Measurements from ENCODE around the gene ERAS.
"Not testable (repeated sequence)": the region's sequence is repeated elsewhere in the genome, so short reads cannot be mapped to it uniquely, and the experiment has no call there.

ERAS gene

DNA sequence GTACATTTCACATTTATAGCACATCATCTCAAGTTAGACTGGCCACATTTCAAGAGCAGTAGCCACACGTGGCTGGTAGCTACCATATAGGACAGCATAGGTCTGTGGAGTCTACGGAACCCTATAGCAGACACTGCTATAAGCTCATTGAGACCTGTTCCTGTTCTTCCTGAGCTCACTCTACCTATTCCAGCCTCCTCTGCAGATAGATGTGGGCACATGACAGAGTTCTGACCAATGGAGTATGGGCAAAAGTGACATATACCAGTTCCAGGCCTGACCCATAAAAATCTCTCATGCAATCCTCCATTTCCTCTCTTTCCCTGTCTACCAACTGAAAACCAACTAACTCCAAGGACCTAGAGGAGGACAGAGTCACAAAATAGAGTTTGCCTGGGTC lies 28.0 kb upstream of the ERAS start:
- no peak for DNase-seq

DNA sequence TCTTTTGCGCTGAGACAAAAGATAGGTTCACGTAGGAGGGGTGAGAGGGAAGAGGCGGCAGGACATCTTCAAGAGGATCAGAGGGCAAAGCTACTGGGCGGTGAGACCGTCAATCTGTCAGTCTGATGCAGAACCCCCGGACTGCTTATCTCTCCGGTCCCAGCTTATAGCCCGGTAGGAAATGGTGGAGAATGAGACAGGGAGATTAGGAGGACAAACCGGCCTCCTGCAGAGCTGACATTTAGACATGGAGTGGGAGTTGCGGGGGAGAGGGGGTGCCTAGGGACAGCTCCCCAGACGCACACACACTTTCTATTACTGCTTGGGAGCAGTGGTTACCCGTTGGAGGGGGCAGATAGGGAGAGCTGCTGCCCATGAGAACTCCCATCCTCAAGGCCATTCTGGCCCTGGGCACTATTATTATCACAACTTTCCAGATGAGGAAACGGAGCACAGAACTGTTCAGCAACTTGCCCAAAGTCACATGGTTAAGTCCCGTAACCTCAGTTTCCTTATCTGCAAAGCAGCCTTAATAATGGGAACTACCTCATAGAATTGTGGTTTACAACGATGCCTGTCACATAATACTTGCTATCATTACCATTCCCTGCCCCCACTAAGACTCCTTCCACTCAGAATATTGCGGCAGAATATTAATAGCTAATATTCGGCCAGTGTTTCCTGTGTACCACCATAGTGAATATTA lies 25.6 kb upstream of the ERAS start:
- DNase-seq = no peak

DNA sequence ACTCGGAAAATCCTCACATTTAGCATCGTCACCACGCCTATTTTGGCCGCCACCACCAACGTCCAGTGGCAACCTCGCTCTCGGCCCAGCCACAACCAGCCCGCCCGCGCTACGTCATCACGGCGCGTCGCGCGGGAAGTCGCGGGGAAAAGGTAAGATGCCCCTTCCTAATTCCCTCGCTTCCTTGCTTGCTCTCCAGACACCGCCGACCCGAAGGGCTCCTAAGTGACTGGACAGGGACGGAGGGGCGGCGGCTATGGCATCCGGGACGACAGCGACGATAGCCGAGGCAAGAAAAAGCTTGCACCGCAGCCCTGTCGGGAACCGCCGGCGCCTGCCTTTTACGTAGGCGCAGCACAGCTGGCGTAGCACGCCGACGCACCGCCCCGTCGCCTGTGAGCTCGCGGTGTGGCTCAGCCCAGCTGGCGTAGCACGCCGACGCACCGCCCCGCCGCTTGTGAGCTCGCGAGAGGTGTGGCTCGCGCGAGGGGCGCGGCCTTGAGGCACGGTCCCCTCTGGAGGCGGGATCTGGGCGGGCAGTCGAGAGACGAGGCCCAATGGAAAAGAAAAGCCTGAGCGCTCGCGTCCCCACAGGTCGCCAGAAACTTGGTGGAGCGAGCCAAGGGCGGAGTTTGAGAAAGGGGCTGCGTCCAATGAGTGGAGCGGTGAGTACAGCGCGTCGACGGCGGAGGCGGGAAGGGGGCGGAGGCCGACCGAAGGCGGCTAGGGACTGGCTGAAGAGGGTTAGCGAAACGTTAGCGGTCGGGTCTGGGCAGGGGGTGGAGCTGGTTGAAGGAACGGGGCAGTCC lies 24.8 kb upstream of the ERAS start, which contains the start of gene HDAC6:
Gene HDAC6, plus strand, starts transcription at position 788 of the 809 bp plus-strand sequence. CDS start 626 bp downstream, outside the sequence.
- DNase-seq = peak; percentile 99

DNA sequence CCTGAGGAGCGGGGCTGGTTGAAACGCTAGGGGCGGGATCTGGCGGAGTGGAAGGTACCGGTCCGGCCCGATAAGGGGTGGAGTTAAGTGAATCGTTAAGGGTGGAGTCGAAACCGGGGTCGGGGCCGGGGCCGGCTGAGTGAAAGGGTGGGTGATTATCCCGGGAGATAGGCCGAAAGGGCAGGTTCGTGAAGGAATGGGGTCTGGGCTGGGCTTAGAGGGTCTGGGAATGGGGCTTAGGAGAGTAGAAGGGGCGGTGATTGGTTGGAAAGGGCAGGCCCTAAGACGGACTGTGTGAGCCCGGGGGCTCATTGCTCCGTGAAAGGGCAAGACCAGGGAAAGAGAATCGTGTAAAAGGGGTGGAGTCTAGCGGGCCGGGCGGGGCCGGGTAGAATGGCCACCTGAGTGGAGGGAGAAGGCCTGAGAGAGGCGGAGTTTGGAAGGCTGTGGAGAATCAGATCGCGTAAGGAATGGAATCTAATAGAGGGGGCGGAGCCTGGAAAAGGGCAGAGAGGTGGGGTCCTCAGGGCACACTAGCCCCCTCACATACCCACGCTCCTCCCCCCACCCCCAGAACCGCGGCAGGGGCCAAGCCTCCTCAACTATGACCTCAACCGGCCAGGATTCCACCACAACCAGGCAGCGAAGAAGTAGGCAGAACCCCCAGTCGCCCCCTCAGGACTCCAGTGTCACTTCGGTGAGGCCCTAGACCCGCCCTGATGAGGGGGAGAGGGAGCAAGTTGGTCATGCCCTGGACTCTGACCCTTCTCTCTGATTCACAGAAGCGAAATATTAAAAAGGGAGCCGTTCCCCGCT lies 24.0 kb upstream of the ERAS start:
- peak; percentile 77 for DNase-seq

DNA sequence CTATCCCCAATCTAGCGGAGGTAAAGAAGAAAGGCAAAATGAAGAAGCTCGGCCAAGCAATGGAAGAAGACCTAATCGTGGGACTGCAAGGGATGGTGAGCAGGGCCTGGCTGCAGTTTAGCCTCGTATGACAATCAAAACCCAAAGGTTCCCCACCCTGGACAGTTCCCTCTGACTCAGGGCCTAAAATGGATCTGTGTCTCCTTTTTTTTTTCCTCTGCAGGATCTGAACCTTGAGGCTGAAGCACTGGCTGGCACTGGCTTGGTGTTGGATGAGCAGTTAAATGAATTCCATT lies 23.5 kb upstream of the ERAS start:
- no peak for DNase-seq

DNA sequence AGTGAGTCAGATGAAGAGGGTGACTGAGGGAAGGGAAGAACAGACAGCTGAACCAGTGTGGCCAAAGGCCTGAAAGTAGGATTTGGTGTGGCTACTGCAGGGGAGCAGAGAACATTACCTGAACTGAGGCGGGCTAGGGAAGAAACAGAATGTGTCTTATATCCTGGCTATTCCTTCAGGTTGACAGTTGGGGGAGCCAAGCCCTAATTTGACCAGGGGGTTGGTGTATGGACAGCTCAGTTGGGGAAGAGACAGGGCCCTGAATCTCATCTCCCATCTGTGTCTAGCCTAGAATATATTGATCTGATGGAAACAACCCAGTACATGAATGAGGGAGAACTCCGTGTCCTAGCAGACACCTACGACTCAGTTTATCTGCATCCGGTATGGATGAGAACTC lies 20.2 kb upstream of the ERAS start:
- DNase-seq = no peak

DNA sequence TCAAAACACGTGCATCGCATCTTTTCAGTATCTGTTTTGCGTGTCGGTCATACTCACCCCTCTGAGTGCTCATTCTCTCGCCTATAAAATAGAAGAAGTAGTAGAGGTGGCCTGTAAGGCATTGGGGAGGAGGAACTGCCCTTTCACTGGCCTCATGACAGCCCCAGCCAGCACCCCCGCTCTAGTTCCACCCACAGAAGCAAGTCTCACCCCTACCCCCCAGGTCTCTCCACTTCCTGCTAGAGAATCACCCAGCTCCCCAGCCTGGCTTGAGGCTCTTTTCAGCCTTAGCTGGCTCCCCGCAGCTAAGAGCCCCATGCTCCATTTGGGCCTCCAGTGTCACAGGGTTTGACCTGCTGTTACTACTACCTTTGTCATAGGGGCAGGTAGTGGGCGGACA lies 12.7 kb upstream of the ERAS start:
- DNase-seq = no peak

DNA sequence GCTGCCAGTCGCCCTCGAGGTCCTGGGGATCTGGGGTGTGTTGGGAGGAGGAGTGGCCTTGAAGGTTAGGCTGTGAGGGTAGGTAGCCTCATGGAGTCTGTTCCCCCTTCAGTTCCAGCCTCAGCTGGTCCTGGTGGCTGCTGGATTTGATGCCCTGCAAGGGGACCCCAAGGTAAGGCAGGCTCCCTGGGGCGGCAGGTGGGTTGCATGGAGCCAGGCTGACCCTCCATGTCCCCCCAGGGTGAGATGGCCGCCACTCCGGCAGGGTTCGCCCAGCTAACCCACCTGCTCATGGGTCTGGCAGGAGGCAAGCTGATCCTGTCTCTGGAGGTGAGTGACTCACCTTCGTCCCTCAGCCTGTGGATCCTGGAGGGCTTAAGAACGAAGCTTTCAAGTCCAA lies 11.6 kb upstream of the ERAS start:
- no peak for DNase-seq

DNA sequence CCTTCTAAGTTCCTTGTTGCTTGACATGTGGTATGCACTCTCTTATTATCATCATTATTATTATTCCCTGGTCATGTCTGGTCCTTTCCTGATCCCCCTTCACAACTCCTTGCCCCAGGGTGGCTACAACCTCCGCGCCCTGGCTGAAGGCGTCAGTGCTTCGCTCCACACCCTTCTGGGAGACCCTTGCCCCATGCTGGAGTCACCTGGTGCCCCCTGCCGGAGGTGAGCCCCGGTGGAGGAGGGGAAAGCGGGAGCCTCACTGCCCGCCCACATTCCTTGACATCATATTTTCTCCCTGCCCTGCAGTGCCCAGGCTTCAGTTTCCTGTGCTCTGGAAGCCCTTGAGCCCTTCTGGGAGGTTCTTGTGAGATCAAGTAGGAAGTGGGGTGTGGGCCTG lies 11.0 kb upstream of the ERAS start:
- no peak for DNase-seq

DNA sequence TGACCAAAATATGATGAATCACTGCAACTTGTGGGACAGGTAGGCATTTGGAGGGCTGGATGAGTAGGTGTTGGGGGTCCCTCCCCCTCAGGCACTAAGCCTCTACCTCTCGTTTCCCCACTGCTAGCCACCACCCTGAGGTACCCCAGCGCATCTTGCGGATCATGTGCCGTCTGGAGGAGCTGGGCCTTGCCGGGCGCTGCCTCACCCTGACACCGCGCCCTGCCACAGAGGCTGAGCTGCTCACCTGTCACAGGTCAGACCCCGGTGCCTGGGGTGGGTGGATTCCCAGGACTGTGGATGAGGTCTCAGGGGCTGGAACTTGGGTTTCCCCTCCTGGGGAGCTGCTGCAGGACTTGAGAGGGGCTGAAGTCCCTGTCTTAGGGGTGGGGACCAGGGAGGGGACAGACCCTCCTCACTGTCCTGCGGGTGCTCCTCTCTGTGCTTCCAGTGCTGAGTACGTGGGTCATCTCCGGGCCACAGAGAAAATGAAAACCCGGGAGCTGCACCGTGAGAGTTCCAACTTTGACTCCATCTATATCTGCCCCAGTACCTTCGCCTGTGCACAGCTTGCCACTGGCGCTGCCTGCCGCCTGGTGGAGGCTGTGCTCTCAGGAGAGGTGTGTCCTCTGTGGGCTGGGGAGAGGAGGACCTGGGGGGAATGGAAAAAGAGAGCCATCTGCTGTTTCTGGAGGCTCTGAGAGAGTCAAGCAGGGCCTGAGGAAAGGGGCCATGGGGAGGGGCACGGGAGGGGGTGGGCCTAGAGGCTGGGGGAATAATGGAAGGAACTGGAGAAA lies 10.1 kb upstream of the ERAS start:
- DNase-seq = no peak

DNA sequence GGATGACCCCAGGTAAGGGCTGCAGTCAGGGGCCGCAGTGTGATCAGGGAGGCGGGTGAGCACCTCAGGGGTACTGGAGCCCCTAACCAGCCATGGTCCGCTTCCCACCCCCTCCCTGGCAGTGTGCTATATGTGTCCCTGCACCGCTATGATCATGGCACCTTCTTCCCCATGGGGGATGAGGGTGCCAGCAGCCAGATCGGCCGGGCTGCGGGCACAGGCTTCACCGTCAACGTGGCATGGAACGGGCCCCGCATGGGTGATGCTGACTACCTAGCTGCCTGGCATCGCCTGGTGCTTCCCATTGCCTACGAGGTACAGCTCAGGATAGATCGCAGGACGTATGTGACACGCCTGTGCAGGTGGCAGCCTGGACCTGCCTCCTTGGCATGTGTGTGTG lies 8.2 kb upstream of the ERAS start:
- no peak for DNase-seq

DNA sequence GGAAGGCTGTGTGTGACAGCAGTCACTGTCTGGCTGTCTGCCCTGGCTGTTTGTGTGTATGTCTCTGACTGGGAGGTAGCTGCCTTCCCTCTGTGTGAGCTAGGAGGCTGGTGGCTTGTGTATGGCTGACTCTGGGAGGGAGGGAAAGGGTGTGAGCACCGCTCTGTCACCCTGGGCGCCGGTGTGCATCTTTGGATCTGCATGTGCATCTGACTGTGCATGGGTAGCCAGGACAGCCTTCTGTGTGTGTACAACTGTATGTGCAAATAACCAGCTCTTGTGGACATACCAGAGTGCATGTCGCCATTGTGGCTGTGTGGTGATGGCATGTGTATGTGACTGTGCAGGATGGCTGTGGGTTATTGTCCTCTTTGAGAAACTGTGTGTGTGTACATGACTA lies 7.4 kb upstream of the ERAS start:
- no peak for DNase-seq

DNA sequence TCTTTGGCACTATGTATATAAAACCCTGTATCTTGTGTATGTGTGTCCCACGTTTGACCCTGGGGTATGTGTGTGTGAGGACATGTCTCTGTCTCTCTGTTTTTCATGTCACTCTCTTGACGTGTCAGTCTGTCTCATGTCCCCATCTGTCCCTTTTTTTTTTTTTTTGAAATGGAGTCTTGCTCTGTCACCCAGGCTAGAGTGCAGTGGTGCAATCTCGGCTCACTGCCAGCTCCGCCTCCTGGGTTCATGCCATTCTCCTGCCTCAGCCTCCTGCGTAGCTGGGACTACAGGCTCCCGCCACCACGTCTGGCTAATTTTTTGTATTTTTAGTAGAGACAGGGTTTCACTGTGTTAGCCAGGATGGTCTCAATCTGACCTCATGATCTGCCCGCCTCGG lies 6.9 kb upstream of the ERAS start:
- not testable (repeated sequence) for DNase-seq

DNA sequence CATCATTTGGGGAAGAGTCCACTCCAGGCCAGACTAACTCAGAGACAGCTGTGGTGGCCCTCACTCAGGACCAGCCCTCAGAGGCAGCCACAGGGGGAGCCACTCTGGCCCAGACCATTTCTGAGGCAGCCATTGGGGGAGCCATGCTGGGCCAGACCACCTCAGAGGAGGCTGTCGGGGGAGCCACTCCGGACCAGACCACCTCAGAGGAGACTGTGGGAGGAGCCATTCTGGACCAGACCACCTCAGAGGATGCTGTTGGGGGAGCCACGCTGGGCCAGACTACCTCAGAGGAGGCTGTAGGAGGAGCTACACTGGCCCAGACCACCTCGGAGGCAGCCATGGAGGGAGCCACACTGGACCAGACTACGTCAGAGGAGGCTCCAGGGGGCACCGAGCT lies 3.3 kb upstream of the ERAS start:
- DNase-seq = no peak

DNA sequence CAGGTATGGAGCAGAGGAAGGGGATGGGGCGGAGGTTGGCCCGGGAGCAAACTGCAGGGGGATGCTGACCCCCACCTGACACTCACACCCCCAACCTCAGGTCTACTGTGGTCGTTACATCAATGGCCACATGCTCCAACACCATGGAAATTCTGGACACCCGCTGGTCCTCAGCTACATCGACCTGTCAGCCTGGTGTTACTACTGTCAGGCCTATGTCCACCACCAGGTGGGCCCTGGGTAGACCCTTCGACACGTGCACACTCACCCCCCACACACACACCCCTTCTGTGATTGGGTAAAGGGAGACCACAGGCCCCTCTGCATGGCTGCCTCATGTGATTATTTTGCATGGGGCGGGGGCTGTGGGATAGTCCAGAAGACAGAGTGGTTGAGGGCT lies 2.2 kb upstream of the ERAS start:
- no peak for DNase-seq

DNA sequence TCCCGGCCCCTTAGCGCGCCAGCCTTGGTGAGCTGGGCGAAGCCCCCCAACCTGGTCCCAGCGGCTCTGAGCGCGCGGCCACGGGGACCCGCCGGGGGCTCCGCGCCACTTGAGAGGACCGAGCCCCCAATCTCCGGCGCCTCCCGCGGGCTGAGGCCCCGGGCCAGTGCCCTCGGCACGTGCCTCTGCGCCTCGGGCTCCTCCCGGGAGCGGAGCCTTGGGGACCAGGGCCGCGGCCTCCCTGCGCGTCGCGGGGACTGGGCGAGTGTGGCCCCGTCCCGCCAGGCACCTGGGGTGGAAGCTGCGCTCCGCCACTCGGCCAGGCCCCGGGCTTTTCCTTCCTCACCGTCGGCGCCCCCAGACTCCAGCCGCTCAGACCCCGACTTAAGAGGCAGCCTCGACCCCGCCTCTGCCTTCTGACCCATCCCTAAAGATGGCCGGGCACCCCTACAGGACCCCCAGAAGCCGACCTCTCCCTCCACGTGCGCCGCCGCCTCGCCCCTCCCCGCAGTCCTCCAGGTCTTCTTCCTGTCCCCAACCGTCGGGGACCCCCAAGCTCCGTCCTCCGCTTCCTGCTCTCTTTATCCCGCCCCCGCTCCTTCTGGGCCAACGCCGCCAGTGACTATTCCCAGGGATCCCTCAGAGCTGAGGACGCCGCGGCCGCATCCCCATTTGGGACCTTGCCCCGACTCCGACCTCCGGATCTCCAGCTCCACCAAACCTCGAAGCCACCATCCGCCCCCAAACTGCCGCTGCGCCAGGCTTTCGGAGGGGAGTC lies 752 bp downstream of the ERAS start:
- DNase-seq = no peak

DNA sequence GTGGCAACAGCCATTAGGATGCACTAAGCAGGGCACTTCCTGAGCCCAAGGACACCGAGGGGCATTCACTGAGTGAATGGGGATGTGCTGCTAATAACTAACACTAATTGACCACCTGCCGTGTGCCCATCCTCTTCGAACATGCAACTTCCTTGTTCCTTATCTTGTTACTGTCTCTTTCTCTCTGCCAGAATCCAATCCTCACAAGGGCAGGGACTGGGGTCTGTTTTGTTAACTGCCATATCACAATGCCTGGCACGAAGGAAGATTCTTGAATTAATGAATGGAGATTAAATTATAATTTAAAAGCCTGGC lies 1.3 kb downstream of the ERAS start:
- no peak for DNase-seq

DNA sequence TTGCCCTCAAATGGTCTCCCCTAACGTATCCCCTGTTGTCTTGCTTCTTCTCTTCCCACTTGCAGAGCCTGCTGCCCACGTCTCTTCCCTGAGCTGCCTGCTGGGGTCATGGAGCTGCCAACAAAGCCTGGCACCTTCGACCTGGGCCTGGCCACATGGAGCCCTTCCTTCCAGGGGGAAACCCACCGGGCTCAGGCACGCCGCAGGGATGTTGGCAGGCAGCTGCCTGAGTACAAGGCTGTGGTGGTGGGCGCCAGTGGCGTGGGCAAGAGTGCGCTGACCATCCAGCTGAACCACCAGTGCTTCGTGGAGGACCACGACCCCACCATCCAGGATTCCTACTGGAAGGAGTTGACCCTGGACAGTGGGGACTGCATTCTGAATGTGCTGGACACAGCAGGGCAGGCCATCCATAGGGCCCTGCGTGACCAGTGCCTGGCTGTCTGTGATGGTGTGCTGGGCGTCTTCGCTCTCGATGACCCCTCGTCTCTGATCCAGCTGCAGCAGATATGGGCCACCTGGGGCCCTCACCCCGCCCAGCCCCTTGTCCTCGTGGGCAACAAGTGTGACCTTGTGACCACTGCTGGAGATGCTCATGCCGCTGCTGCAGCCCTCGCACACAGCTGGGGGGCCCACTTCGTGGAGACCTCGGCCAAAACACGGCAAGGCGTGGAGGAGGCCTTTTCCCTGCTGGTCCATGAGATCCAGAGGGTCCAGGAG lies 2.9 kb downstream of the ERAS start:
- no peak for DNase-seq

DNA sequence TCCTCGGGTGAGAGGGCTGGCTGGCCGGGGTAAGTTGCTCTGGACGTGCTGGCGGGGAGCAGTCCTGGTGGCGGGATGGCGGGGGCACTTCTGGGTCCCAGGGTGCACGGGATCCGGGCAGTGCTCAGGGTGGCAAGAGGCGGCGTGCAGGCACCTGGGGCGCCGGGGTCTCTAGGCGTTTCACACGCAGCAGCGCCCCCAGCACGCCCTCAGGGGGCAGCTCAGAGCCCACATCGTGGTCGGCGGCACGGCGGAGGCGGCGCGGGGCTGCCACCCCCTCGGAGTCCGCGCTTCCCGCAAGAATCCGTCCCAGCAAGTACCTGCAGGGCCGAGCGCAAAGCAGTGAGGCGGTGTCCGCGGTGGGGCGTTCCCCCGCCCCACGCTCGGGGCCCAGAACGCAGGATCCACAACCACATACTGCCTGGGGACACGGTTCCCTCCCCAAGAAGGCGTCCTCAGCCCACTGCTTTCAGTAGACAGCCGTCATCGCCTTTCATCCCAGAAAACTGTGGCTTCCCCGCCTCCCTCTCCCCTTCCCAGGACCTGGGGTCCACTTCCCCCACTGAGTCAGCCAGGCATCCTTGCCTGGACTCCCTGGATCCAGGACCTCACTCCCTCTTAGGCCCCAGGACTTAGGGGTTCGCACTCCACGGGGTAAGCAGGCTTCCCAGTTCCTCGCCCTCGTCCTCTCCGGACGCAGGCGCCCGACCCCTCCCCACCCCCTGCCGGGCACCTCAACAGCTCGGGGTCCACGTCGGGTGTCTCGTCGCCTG lies 5.0 kb downstream of the ERAS start:
- no peak for DNase-seq

DNA sequence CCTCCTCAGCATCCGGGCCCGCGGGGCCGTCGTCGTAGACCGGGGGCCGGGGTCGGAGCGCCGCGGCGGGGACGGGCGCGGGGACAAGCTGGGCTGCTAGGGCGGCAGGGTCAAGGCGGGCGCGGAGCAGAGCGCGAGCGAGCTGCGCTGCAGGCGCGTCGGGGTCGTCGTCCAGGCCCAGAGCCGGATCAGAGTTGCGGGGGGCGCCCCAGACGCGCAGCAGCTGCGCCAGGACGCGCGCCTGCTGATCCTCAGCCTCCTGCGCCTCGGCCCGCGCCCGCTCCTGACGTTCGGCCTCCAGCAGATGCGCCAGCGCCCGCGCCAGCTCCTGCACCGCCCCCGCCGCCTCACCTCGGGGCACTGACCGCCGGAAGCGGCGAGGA lies 5.6 kb downstream of the ERAS start:
- no peak for DNase-seq

DNA sequence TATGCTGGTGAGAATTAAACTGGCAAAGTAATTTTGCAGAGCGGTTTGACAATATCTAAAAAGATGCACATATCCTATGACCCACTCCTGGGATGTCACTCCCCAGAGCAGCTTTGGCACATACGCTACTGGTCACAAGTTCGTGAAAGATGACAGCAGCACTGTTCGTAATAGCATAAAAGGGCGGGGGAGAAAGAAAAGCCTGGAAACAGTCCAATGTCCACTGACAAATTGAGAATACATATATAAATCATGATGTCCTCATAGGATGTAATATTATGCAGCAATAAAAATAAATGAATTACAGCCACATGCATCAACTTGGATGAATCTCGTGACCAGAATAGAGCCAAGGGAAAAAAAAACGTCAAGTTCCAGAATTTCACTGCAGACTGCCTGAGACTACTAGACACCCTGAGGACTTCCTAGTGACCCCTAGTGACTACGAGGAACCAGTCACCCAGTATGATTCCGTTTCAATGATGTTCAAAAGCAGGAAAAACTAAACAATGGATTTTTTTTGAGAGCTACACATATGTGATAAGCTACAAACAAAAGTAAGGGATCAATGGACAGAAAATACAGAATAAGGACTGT lies 7.3 kb downstream of the ERAS start:
- DNase-seq = no peak
